ENCODE data around the gene LDLRAD4. TPM values are rescaled to one million over a fixed set of nuclear protein-coding genes. Genes with fewer than 3 reads are reported as not detected.

Gene LDLRAD4
- total RNA-seq, 1 experiment from 2014 or later, result 1.7 TPM

- DNase-seq (ENCODE audit: low spot score), result no peak
Observed at GRCh38 chr18:13445241-13445897, 226.8 kb downstream of the LDLRAD4 start.

- DNase-seq (ENCODE audit: low spot score), result no peak
Observed at GRCh38 chr18:13446024-13446423, 227.5 kb downstream of the LDLRAD4 start.

GRCh38 chr18:13446610-13447461, 228.3 kb downstream of the LDLRAD4 start:
- no peak for DNase-seq (ENCODE audit: low spot score)

GRCh38 chr18:13447621-13448334, 229.2 kb downstream of the LDLRAD4 start:
- DNase-seq (ENCODE audit: low spot score), result no peak

GRCh38 chr18:13448335-13448795, 229.8 kb downstream of the LDLRAD4 start:
- DNase-seq (ENCODE audit: low spot score), result no peak

GRCh38 chr18:13449651-13450050, 231.1 kb downstream of the LDLRAD4 start:
- no peak for DNase-seq (ENCODE audit: low spot score)

GRCh38 chr18:13450289-13451212, 232.0 kb downstream of the LDLRAD4 start:
- no peak for DNase-seq (ENCODE audit: low spot score)

GRCh38 chr18:13451213-13451540, 232.6 kb downstream of the LDLRAD4 start:
- no peak for DNase-seq (ENCODE audit: low spot score)

GRCh38 chr18:13451661-13452387, 233.3 kb downstream of the LDLRAD4 start:
- no peak for DNase-seq (ENCODE audit: low spot score)

- no peak for DNase-seq (ENCODE audit: low spot score)
Observed at GRCh38 chr18:13452388-13452811, 233.8 kb downstream of the LDLRAD4 start.

- DNase-seq (ENCODE audit: low spot score), result no peak
Observed at GRCh38 chr18:13452871-13453680, 234.5 kb downstream of the LDLRAD4 start.

GRCh38 chr18:13453714-13454113, 235.2 kb downstream of the LDLRAD4 start:
- DNase-seq (ENCODE audit: low spot score), result no peak

GRCh38 chr18:13454363-13455150, 236.0 kb downstream of the LDLRAD4 start:
- no peak for DNase-seq (ENCODE audit: low spot score)

- no peak for DNase-seq (ENCODE audit: low spot score)
Observed at GRCh38 chr18:13455471-13455870, 236.9 kb downstream of the LDLRAD4 start.

GRCh38 chr18:13455960-13456481, 237.5 kb downstream of the LDLRAD4 start:
- DNase-seq (ENCODE audit: low spot score), result no peak

GRCh38 chr18:13456736-13457271, 238.2 kb downstream of the LDLRAD4 start:
- DNase-seq (ENCODE audit: low spot score), result no peak

- no peak for DNase-seq (ENCODE audit: low spot score)
Observed at GRCh38 chr18:13457327-13457726, 238.8 kb downstream of the LDLRAD4 start.

- DNase-seq (ENCODE audit: low spot score), result no peak
Observed at GRCh38 chr18:13460946-13461345, 242.4 kb downstream of the LDLRAD4 start.
